GM12892 (cell line): ENCODE data around the gene ERBB2.

Experiments used
- POLR2A ChIP-seq: IDR thresholded peaks from 2 replicates; pipeline ENCODE4 v1.6.1; 2011; ENCODE audit warnings: low read depth, low read length, control low read depth
- POLR2AphosphoS5 ChIP-seq: IDR thresholded peaks from 2 replicates; pipeline ENCODE4 v1.6.1; 2011; ENCODE audit warnings: low read depth, low read length, control low read depth

DNA sequence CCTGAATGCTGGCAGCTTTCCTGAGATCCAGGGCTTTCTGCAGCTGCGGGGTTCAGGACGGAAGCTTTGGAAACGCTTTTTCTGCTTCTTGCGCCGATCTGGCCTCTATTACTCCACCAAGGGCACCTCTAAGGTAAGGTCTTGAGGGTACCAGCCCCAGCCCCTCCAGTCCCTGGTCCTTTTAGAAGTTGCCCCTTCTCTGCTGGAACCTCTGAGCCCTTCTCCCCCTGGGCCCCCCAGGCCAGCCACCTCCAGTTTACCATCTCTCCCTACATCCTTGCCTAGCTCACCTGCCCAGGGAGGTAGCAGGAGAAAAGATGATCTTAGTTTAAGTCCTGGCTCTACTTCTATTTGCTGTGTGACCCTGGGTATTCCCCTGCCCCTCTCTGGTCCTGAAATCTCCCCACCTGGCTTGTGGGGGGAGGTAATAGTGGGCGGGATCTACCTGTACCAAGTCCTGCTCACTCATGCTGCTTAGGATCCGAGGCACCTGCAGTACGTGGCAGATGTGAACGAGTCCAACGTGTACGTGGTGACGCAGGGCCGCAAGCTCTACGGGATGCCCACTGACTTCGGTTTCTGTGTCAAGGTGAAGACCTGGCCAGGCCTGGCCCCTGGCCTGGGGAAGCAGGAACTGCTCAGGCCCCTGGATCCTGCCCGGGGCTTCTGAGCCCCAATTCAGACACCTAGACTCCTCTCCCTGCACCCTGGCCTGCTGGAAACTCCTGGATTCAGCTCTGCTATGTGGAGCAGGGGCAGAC is 44.4 kb downstream of the ERBB2 start:
- no peak for TF ChIP-seq POLR2A
- TF ChIP-seq POLR2AphosphoS5: no peak
